HepG2 (cell line): Measurements from ENCODE around the gene PLD1. TPM values are rescaled to one million over a fixed set of nuclear protein-coding genes. Genes with fewer than 3 reads are reported as not detected.

Experiments
- CEBPB ChIP-seq: IDR thresholded peaks from 2 replicates; pipeline ENCODE4 v1.6.1; 2011; ENCODE audit warnings: low read depth, low read length, improper control_type of control experiment, borderline replicate concordance
- HDAC2 ChIP-seq: sonication (generic); formaldehyde crosslinking; IDR thresholded peaks from 2 replicates; pipeline ENCODE4 v1.4.0; 2020; ENCODE audit warnings: missing genetic modification reagents
- IKZF5 ChIP-seq: IDR thresholded peaks from 2 replicates; pipeline ENCODE4 v1.6.1; 2018; ENCODE audit warnings: missing genetic modification reagents, mild to moderate bottlenecking, missing compliant biosample characterization
- ZBTB26 ChIP-seq: IDR thresholded peaks from 2 replicates; pipeline ENCODE4 v1.6.1; 2016; ENCODE audit warnings: missing compliant biosample characterization, missing genetic modification reagents, borderline replicate concordance
- ZMYM4 ChIP-seq: sonication (generic); formaldehyde crosslinking; IDR thresholded peaks from 2 replicates; pipeline ENCODE4 v1.8.1; 2023; ENCODE audit warnings: mild to moderate bottlenecking, missing genetic modification reagents
- ZNF275 ChIP-seq: sonication (generic); formaldehyde crosslinking; IDR thresholded peaks from 2 replicates; pipeline ENCODE4 v1.8.0; 2022; ENCODE audit warnings: missing genetic modification reagents, mild to moderate bottlenecking, inconsistent platforms, borderline replicate concordance
- ZNF749 ChIP-seq: sonication (generic); formaldehyde crosslinking; IDR thresholded peaks from 2 replicates; pipeline ENCODE4 v1.8.0; 2022; ENCODE audit warnings: mild to moderate bottlenecking, missing genetic modification reagents, moderate library complexity, borderline replicate concordance
- polyA plus RNA-seq, 8 experiments: library from polyadenylated mRNA; depleted of rRNA in 3 of 8; stranded (reverse) in 7 of 8; unstranded in 1 of 8; fragments of >200 nt; fragmentation: Illumina TruSeq in 4 of 8; extraction: Trizol in 4 of 8; gene quantifications; 2 replicates each; pipeline versions ENCODE4 v1.2.1 to v1.2.3, GENCODE V29; 2011 to 2016; ENCODE audit warnings: low read depth in 4 of 8, missing spikeins in 1 of 8, mixed read lengths in 1 of 8; ENCODE audit not compliant: insufficient read depth in 1 of 8
- total RNA-seq, 5 experiments: library from RNA; depleted of rRNA; stranded (reverse); fragments of >200 nt; fragmentation: Illumina TruSeq; extraction: Trizol; gene quantifications; 2 replicates each; pipeline ENCODE4 v1.2.3, GENCODE V29; 2016; ENCODE audit warnings: low read depth in 1 of 5
- TF ChIP-seq, protein P1 (sequence below): IDR thresholded peaks from 2 replicates; pipeline ENCODE4 v1.6.1; 2016; ENCODE audit warnings: control low read depth
- TF ChIP-seq, protein P2 (sequence below): IDR thresholded peaks from 2 replicates; pipeline ENCODE4 v1.6.1; 2016
- TF ChIP-seq, protein P3 (sequence below): sonication (generic); formaldehyde crosslinking; IDR thresholded peaks from 2 replicates; pipeline ENCODE4 v1.8.1; 2023; ENCODE audit warnings: mild to moderate bottlenecking, inconsistent platforms, moderate library complexity, missing genetic modification reagents, borderline replicate concordance

PLD1 gene
- total and polyA plus RNA-seq, 2 of the 13 experiments (the other 11 are each of a cell fraction or from before 2014, with no cell fraction given): 27.1 to 59.4 TPM

DNA sequence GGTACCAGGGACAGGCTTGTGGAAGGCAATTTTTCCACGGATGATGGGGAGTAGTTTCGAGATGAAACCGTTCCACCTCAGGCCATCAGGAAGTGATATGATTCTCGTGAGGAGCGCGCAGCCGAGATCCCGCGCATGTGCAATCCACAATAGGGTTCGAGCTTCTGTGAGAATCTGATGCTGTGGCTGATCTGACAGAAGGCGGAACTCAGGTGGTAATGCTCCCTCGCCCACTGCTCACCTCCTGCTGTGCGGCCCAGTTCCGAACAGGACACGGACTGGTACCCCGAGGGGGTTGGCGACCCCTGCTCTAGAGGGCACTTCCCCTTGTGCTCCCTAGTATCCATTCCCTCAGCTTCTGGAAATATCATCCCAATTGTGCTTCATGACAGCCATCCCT lies 99.9 kb downstream of the PLD1 start (continued):
- TF ChIP-seq, protein P1, sequence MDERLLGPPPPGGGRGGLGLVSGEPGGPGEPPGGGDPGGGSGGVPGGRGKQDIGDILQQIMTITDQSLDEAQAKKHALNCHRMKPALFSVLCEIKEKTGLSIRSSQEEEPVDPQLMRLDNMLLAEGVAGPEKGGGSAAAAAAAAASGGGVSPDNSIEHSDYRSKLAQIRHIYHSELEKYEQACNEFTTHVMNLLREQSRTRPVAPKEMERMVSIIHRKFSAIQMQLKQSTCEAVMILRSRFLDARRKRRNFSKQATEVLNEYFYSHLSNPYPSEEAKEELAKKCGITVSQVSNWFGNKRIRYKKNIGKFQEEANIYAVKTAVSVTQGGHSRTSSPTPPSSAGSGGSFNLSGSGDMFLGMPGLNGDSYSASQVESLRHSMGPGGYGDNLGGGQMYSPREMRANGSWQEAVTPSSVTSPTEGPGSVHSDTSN (CRISPR knock-in tag): no peak
- TF ChIP-seq ZBTB26 (CRISPR knock-in tag): no peak
- TF ChIP-seq IKZF5 (CRISPR knock-in tag): no peak
- TF ChIP-seq HDAC2: no peak
- no peak for TF ChIP-seq ZMYM4
- no peak for TF ChIP-seq ZNF275 (CRISPR knock-in tag)
- no peak for TF ChIP-seq ZNF749 (CRISPR knock-in tag)
- TF ChIP-seq, protein P2, sequence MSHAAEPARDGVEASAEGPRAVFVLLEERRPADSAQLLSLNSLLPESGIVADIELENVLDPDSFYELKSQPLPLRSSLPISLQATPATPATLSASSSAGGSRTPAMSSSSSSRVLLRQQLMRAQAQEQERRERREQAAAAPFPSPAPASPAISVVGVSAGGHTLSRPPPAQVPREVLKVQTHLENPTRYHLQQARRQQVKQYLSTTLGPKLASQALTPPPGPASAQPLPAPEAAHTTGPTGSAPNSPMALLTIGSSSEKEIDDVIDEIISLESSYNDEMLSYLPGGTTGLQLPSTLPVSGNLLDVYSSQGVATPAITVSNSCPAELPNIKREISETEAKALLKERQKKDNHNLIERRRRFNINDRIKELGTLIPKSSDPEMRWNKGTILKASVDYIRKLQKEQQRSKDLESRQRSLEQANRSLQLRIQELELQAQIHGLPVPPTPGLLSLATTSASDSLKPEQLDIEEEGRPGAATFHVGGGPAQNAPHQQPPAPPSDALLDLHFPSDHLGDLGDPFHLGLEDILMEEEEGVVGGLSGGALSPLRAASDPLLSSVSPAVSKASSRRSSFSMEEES (CRISPR knock-in tag): no peak
- TF ChIP-seq, protein P3, sequence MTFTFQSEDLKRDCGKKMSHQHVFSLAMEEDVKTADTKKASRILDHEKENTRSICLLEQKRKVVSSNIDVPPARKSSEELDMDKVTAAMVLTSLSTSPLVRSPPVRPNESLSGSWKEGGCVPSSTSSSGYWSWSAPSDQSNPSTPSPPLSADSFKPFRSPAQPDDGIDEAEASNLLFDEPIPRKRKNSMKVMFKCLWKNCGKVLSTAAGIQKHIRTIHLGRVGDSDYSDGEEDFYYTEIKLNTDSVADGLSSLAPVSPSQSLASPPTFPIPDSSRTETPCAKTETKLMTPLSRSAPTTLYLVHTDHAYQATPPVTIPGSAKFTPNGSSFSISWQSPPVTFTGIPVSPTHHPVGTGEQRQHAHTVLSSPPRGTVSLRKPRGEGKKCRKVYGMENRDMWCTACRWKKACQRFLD: no peak
- TF ChIP-seq CEBPB: no peak
